Parathyroid adenoma (tissue), 2 donors: ENCODE data around the gene NDUFA11.

Source experiments
- H2AFZ ChIP-seq: fragments of 300-600 bp; sonication (generic); one replicate; pipeline ENCODE4 v1.7.0; 2017; ENCODE audit warnings: antibody characterized with exemption, mild to moderate bottlenecking
- H3K27ac ChIP-seq: fragments of 300-600 bp; sonication (generic); one replicate; pipeline ENCODE4 v1.7.0; 2017
- H3K27me3 ChIP-seq: fragments of 300-600 bp; sonication (generic); one replicate; pipeline ENCODE4 v1.7.0; 2017; ENCODE audit warnings: low read length; ENCODE audit not compliant: control insufficient read depth, insufficient read depth
- H3K36me3 ChIP-seq: fragments of 300-600 bp; sonication (generic); one replicate; pipeline ENCODE4 v1.7.0; 2017; ENCODE audit warnings: low read length; ENCODE audit not compliant: control insufficient read depth, insufficient read depth
- H3K4me1 ChIP-seq: fragments of 300-600 bp; sonication (generic); one replicate; pipeline ENCODE4 v1.7.0; 2017; ENCODE audit warnings: control low read depth
- H3K4me2 ChIP-seq: fragments of 300-600 bp; sonication (generic); one replicate; pipeline ENCODE4 v1.7.0; 2017; ENCODE audit warnings: low read length
- H3K4me3 ChIP-seq: fragments of 300-600 bp; sonication (generic); one replicate; pipeline ENCODE4 v1.7.0; 2017; ENCODE audit warnings: low read depth, low read length
- H3K79me2 ChIP-seq: fragments of 300-600 bp; sonication (generic); one replicate; pipeline ENCODE4 v1.7.0; 2017; ENCODE audit warnings: control low read depth
- H3K9ac ChIP-seq: fragments of 300-600 bp; sonication (generic); one replicate; pipeline ENCODE4 v1.7.0; 2017; ENCODE audit warnings: mild to moderate bottlenecking
- H3K9me3 ChIP-seq: fragments of 300-600 bp; sonication (generic); one replicate; pipeline ENCODE4 v1.7.0; 2017; ENCODE audit warnings: low read length; ENCODE audit not compliant: control insufficient read depth
- TF ChIP-seq, protein P1 (sequence below): fragments of 300-600 bp; sonication (generic); IDR thresholded peaks from one replicate; pipeline ENCODE4 v1.7.0; 2017; ENCODE audit warnings: antibody characterized with exemption, mild to moderate bottlenecking
- donor health status: primary hyperparathyroidism.

NDUFA11 gene

DNA sequence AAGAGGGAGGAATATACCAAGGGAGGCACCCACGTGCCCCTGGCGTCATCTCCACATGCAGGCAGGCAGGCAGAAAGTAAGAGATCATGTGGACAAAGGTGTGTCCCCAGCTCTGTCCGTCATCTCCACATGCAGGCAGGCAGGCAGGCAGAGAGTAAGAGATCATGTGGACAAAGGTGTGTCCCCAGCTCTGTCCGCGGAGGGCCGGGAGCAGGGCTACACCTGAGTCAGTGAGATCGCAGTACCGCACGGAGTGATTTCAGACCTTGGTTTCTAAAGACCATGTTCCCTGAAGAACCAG is 32.7 kb upstream of the NDUFA11 start:
- TF ChIP-seq, protein P1, sequence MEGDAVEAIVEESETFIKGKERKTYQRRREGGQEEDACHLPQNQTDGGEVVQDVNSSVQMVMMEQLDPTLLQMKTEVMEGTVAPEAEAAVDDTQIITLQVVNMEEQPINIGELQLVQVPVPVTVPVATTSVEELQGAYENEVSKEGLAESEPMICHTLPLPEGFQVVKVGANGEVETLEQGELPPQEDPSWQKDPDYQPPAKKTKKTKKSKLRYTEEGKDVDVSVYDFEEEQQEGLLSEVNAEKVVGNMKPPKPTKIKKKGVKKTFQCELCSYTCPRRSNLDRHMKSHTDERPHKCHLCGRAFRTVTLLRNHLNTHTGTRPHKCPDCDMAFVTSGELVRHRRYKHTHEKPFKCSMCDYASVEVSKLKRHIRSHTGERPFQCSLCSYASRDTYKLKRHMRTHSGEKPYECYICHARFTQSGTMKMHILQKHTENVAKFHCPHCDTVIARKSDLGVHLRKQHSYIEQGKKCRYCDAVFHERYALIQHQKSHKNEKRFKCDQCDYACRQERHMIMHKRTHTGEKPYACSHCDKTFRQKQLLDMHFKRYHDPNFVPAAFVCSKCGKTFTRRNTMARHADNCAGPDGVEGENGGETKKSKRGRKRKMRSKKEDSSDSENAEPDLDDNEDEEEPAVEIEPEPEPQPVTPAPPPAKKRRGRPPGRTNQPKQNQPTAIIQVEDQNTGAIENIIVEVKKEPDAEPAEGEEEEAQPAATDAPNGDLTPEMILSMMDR: no peak
- no peaks in the 10 kb centered on the region for H3K36me3 ChIP-seq
- no peaks in the 10 kb centered on the region for H3K27me3 ChIP-seq
- H2AFZ ChIP-seq: no peak overlapping the region
- H3K79me2 ChIP-seq: peaks cover 40% of the 10 kb centered on the region
- H3K4me1 ChIP-seq: no peaks in the 10 kb centered on the region
- no peak overlapping the region for H3K27ac ChIP-seq
- no peak overlapping the region for H3K4me3 ChIP-seq
- no peaks in the 10 kb centered on the region for H3K9me3 ChIP-seq
- H3K9ac ChIP-seq: no peak overlapping the region
- H3K4me2 ChIP-seq: no peak overlapping the region

DNA sequence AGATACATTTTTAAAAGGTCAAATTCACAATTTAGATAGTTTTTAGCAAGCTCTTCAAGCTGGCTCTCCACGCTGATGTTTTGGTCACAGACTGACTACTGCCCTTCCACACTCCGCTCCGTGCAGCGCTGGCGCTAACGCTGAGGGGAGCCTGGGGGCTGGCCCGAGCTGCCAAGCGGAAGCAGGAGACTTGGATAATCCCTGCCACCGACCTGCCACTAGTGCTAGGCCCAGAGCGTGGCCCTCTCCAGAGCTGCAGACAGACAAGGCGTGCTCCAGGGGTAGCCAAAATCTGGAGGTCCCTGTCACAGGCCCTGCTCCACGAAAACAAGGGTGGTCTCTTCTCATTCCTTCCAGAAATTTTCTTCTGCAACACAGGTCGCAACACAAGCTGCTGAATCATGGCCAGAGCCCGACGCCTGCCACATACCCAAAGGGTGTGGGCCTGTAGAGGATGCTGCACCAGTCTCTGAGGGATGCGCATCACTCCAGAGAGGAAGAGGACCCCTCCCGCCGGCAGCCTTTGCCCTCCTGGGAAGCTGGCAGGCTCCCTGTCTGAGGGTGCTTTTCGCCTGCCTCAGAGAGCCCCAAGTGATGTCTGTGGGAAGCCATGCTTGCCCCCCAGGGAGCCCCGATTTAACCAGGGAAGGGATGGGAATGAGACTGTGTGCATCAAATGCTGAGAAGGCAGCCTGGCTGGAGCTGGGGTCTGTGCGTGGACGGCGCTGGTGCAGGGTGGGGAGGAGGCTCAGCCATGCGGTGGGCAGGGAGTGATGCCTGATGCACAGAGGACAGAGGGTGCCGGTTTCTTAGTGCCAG is 32.1 kb upstream of the NDUFA11 start:
- Histone ChIP-seq H3K27ac (no peak overlapping the region), H2AFZ (no peak overlapping the region), H3K4me1 (no peaks in the 10 kb centered on the region), H3K27me3 (no peaks in the 10 kb centered on the region), H3K9ac (no peak overlapping the region), H3K4me3 (no peak overlapping the region), H3K79me2 (peaks cover 36% of the 10 kb centered on the region), H3K36me3 (no peaks in the 10 kb centered on the region), H3K9me3 (no peaks in the 10 kb centered on the region), H3K4me2 (no peak overlapping the region)
- TF ChIP-seq, protein P1: no peak

DNA sequence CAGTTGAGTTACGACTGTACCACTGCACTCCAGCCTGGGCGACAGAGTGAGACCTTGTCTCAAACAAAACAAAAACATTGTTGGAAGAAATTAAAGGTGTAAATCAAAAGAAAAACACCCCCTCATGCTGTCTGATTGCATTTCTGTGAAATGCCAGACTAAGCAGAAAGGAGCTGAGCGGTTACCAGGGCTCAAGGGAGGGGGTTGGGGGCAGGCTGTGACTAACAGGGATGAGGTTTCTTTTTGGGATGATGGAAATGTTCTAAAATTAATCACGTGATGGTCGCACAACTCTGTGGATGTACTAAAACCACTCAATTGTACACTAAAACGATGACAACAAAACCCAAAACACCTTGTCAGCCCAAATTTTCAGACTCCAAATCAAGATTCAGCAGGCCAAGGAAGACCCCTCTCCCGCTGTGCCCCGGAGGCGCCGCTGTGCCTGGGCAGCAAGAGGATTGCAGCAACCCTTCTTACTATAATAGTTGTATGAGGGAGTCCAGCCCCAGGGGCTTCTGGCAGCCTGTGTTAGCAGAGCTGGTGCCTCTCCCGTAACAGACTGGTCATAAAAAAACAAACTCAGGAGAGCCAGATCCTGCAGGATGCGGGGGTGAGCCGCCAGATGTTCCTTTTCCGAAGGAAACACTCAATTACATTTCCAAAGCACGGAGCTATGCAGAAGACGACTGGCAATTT is 31.3 kb upstream of the NDUFA11 start:
- Histone ChIP-seq H3K4me1 (no peaks in the 10 kb centered on the region), H3K79me2 (peaks cover 29% of the 10 kb centered on the region), H3K4me2 (no peak overlapping the region), H3K27me3 (no peaks in the 10 kb centered on the region), H3K9ac (no peak overlapping the region), H3K27ac (no peak overlapping the region), H3K9me3 (no peaks in the 10 kb centered on the region), H3K36me3 (no peaks in the 10 kb centered on the region), H2AFZ (no peak overlapping the region), H3K4me3 (no peak overlapping the region)
- TF ChIP-seq, protein P1: no peak

- H3K27me3 ChIP-seq: no peaks in the 10 kb centered on the region
- no peaks in the 10 kb centered on the region for H3K9me3 ChIP-seq
- no peak overlapping the region for H2AFZ ChIP-seq
- peaks cover 24% of the 10 kb centered on the region for H3K79me2 ChIP-seq
- H3K4me3 ChIP-seq: no peak overlapping the region
- H3K4me1 ChIP-seq: no peaks in the 10 kb centered on the region
- TF ChIP-seq, protein P1: no peak
- no peaks in the 10 kb centered on the region for H3K36me3 ChIP-seq
- no peak overlapping the region for H3K9ac ChIP-seq
- H3K27ac ChIP-seq: no peak overlapping the region
- no peak overlapping the region for H3K4me2 ChIP-seq
These were observed 30.4 kb upstream of the NDUFA11 start for GRCh38 chr19:5934069-5934401.
